SH-SY5Y (cell line): ENCODE data around the gene CAMKMT.

Experiments
- GATA2 ChIP-seq: IDR thresholded peaks from 2 replicates; pipeline ENCODE4 v1.6.1; 2011; ENCODE audit warnings: mild to moderate bottlenecking, low read depth, low read length
- GATA3 ChIP-seq: IDR thresholded peaks from 2 replicates; pipeline ENCODE4 v1.6.1; 2011; ENCODE audit warnings: low read depth, mild to moderate bottlenecking, low read length, moderate library complexity

The CAMKMT gene

DNA sequence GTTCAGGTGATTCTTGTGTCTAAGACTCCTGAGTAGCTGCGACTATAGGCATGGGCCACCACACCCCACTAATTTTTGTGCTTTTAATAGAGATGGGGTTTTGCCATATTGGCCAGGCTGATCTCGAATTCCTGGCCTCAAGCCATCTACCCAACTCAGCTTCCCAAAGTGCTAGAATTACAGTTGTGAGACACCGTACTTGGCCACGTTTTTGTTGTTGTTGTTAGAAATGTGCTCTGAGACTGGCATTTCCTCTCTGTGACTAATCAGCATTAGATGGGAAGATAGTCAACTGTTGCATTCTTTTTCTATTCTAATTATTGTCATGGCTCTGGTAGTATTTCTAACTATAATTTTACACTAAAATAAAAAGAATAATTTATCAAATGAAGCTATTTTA is 191.7 kb downstream of the CAMKMT start:
- no peak for TF ChIP-seq GATA2
- TF ChIP-seq GATA3 = no peak

DNA sequence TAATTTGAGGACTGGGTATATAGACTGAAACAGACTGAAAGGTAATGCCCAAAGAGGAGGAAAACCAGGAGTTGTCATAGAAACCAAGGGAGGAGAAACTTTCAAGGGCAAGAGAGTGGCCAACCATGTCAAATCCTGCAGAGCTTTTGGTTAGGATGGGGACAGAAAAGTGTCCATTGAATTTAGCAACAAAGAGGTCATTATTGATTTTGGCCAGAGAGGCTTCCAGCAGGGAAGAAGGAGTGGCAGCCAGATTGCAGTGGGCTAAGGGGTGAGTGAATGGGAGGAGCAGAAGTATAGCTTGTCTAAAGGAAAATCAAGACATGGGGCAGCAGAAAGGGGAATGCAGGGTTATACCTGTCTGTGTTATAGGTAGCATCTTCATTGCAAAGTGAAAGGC is 194.0 kb downstream of the CAMKMT start:
- no peak for TF ChIP-seq GATA3
- TF ChIP-seq GATA2 = no peak

DNA sequence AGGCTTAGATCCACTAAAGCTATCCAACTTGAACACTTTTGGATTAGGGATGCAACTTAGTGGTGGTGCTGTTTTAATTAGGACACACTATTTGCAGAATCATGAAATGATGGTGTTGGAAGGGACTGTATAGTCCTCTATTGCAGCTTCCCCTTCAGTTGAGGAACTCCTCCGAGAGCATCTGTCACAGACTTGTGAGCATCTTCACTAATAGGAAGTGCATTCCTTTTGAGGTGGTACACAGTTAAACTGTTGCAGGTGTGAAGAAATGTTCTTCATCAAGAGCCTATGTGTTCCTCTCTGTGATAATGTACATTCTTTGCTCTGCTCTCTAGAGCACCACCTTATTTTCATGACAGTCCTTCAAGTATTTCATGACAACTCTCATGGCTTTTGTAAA is 197.4 kb downstream of the CAMKMT start:
- no peak for TF ChIP-seq GATA3
- no peak for TF ChIP-seq GATA2

DNA sequence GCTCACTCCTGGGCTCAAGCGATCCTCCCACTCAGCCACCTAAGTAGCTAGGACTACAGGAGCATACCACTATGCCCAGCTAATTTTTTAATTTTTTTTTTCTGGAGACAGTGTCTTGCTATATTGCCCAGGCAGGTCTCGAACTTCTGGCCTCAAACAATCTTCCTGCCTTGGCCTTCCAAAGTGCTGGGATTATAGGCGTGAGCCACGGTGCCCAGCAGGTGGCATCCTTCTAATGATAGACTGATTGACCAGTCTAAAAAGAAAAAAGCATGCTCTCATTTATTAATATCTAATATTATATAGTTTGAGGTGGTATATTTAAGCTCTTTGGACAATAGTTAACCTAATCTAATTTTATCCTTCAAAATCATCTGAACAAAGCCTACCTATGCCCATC is 198.6 kb downstream of the CAMKMT start:
- no peak for TF ChIP-seq GATA2
- no peak for TF ChIP-seq GATA3

DNA sequence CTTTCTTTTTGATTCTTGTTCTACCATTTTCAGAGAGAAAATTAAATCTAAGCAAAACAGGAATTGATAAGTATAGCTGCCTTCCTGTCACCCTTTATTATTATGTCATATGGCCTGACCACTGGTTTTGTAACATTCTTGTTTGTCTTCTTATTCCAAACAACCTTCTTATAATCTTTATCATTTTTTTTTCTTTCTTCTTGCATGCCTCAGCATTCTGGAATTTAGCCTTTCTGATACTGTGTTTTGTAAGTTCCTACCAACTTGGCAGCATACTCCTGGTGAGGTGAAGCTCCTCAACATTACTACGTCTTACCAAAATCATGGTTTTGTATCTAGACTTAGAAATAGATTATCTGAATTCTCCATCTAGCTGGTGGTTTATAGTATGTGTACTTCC is 199.2 kb downstream of the CAMKMT start:
- TF ChIP-seq GATA2 = no peak
- no peak for TF ChIP-seq GATA3

DNA sequence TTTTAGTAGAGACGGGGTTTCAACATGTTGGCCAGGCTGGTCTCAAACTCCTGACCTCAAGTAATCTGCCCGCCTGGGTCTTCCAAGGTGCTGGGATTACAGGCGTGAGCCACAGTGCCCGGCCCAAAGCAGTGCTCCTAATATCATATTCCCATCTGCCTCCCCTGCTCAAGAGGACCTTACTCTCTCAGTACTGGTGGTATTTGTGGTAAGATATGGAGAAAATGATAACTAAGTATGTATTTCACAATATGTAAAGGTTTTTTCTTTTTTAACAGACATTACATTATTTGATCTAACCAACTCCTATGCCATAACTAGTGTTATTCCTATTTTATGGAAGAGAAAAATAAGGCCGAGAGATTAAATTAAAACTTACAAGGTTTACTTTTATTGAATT is 201.0 kb downstream of the CAMKMT start:
- no peak for TF ChIP-seq GATA3
- TF ChIP-seq GATA2 = no peak

DNA sequence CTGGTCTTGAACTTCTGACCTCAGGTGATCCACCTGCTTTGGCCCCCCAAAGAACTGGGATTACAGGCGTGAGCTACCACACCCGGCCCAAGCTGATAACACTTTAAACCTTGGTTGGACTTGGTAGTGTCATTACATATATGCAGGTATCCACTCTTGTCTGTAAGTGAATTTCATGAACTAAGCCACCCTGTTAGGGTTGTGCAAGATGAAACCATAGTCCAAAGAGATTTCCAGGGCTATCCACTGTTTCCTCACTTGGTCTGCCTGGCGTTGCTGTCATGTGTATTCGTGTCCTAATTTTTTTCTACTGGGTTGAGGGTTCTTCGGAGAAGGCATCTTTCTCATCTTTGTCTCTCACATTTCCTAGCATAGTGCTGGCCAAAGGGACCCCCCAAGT is 203.0 kb downstream of the CAMKMT start:
- TF ChIP-seq GATA3 = no peak
- TF ChIP-seq GATA2 = no peak

DNA sequence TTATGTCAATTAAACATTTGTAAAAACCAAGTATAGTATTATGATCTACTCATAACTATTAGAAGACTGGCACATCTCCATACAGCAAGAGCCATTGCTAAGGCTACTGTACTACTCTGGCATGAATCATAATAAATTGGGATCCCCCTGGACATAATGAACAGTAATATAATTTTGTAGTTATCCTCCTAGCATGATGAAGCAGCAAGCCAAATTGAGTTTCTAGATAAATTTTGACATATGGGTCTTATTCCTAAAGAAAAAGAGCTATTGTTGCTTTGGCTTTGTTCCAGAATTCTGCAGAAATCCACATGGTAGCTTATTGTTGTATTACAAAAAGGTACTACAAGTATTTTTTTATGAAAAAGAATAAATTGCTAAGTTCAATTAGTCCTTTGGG is 204.3 kb downstream of the CAMKMT start:
- peak; percentile 55 for TF ChIP-seq GATA2
- TF ChIP-seq GATA3 = no peak

DNA sequence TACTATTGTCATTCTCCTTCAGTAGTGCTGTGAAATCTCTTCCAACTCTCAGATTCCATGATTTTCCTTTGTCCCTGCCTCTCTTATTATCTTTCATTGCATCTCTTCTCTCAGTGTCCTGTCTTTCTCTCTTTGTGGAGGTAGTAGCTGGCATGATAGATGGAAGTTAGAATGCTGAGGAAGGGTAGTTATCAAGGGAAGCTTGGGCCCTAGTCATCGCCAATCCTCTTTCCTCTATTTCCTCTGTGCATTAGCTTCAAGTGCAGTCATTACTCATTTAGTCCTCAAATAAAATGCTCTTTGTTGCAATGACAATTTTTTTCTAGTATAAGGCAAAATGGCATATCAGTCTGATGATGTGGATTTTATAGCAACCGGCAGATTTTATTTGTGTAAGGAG is 207.7 kb downstream of the CAMKMT start:
- TF ChIP-seq GATA3 (peak; percentile 78), GATA2 (peak; percentile 66)

DNA sequence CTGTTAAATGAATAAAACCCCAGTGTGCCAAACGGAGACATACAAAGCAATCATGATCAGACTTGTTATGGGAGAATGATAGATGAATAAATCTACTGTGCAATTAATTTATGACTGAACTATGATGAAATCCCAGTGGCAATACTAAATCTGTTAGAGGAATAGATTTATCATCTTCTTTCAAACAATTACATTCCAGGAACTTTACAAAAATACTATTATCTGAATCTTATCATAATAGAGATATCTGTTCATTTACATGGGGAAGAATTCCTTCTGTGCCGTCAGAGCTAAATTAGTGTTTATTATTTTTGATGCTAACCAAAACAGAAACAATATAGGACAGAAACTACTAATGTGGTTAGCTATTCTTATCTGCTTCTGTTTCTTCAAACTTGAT is 208.5 kb downstream of the CAMKMT start:
- TF ChIP-seq GATA2 (no peak), GATA3 (peak; percentile 58)

DNA sequence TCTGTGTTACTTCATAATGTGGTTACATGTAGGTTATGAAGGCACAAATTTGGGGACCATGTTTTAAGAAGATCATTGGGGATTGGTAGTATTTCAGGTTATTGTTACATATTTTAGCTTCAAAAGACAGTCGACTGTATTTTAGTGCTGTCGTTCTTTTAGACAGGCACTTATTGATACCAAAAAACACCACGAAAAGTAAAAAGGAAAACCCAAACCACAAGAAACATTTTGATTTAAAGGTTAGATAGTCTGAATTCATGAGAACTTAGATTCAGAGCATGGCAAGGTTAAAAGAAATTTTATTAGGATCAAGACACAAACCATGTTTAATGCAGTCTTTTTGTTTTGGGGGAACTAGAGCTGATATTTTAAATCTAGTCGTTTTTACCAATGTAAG is 209.0 kb downstream of the CAMKMT start:
- TF ChIP-seq GATA2 = no peak
- no peak for TF ChIP-seq GATA3

DNA sequence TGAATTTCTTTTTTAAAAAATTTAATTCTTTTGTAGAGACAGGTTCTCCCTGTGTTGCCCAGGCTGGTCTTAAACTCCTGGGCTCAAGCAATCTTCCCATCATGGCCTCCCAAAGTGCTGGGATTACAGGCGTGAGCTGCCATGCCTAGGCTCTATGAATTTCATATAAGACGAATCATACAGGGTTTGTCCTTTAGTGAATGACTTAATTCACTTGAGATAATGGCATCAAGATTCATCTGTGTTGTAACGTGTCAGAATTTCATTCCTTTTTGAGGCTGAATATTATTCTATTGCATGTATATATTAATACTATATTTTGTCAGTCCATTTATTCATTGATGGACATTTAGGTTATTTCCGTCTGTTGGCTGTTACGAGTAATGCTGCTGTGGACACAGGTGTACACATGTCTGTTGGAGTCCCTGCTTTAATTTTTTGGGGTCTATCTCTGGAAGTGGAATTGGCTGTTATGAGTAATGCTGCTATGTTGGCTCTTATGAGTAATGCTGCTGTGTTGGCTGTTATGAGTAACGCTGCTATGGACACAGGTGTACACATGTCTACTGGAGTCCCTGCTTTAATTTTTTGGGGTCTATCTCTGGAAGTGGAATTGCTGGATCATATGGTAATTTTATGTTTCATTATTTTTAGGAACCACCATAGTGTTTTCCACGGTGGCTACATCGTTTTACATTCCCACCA is 210.6 kb downstream of the CAMKMT start:
- no peak for TF ChIP-seq GATA2
- TF ChIP-seq GATA3 = no peak

DNA sequence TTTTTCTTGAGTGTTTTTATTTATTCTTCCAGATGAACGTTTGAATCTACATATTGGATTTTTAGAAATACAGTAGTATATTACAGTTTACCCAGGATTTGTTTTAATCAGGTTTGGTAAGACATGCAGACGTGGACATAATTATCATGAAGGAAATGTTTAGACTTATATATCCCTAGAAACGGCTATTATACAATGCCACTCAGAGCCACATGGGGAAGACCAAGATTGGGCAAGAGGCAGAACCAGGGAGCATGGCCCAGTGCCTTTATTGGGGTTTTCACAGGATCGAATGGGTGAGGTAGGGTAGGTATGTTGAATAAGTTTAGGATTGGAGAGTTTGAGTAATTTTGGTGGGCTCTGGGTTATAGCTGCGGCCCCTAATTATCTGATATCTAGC is 212.2 kb downstream of the CAMKMT start:
- TF ChIP-seq GATA3 = no peak
- TF ChIP-seq GATA2 = no peak

DNA sequence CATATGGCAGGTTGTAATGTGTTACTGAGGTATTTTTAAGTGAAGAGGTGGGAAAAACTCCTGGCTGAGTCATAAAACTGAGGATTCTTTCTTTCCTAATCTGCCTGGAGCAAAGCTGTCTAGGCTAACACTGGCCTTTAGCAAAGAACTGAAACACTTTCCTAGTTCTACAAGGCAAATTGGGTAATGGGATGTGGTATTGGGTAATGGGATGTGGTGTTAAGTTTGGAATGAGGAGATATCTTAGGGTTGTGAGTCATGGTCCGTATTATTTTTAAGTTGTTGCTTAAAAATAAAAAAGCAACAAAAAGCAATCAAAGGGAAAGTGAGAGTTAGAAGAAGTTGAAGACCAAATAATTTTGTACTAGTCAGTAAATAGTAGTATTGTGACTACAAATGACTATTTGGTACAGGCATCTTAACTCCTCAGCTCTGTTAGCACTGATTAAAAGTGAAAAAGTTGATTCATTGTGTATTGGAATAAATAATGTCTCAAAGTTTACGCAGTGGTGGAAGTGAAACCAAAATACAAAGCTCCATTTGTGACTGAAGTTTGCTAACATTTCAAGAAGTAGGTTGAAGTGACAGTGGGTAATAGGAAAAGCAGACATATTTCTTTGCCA is 216.8 kb downstream of the CAMKMT start:
- no peak for TF ChIP-seq GATA2
- no peak for TF ChIP-seq GATA3

DNA sequence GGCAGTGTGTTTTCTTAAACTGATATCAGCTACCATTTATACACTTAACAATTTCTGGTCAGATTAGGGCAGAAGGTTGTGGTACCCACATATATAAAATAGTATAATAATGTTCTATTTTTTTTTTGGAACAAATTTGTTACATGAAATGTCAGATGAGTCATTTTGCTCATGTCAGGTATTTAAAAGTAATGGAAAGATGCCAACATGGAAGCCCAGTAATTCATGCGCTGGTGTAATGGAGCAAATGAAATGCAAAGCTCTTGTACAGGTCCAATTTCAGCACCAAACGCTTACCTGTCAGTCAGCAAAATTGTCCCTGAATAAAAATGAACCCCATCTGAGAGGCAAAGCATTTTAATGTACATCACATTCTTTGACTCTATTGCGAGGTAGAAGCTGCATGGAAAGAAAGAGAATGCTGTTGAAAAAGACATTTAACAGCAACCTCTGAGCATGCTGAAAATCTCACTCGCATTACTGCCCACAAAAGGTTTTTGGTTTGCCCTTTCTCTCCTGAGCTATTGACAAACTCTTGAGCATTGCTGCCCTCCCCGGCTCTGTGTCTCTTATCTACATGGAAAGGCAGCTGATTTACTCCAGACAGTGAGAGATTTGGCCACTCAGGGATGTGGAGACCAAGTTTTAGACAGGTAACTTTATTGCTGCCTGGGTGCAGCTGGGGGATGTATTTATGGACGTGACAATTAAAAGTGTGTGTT is 217.5 kb downstream of the CAMKMT start:
- TF ChIP-seq GATA3 (no peak), GATA2 (no peak)
